PC-3 (cell line): ENCODE measurements around the gene ZBTB16.

Source experiments
- EZH2 ChIP-seq: fragments of 300-600 bp; sonication (generic); IDR thresholded peaks from one replicate; pipeline ENCODE4 v1.6.1; 2017; ENCODE audit warnings: antibody characterized with exemption, mild to moderate bottlenecking, low read length; ENCODE audit not compliant: unreplicated experiment
- EZH2phosphoT487 ChIP-seq: fragments of 300-600 bp; sonication (generic); IDR thresholded peaks from 2 replicates; pipeline ENCODE4 v1.6.1; 2018; ENCODE audit warnings: mild to moderate bottlenecking, antibody characterized with exemption, low read length, borderline replicate concordance
- TF ChIP-seq, protein P1 (sequence below): fragments of 300-600 bp; sonication (generic); conservative IDR thresholded peaks from 2 replicates; pipeline ENCODE4 v1.5.1; 2017; ENCODE audit warnings: antibody characterized with exemption, low read depth, mild to moderate bottlenecking, low read length

DNA sequence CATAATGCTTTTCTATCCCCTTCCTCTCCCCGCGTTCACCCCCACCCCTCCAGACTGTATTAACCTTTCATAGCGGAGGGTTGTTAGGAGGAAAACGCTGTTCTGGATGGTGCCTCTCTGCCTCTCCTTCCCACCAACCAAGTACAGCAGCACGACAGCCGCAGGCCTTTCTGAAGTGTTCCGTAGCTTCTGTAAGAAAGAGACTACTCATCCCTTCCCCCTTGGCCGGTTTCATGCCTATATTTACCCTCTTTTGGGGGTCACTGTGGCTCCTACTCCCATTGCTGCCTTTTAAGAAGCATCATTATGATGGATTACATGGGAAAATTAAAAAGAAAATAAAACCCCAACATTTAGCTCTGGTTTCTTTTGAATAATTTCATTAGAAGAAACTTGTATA, 46.5 kb downstream of the ZBTB16 start:
- TF ChIP-seq, protein P1, sequence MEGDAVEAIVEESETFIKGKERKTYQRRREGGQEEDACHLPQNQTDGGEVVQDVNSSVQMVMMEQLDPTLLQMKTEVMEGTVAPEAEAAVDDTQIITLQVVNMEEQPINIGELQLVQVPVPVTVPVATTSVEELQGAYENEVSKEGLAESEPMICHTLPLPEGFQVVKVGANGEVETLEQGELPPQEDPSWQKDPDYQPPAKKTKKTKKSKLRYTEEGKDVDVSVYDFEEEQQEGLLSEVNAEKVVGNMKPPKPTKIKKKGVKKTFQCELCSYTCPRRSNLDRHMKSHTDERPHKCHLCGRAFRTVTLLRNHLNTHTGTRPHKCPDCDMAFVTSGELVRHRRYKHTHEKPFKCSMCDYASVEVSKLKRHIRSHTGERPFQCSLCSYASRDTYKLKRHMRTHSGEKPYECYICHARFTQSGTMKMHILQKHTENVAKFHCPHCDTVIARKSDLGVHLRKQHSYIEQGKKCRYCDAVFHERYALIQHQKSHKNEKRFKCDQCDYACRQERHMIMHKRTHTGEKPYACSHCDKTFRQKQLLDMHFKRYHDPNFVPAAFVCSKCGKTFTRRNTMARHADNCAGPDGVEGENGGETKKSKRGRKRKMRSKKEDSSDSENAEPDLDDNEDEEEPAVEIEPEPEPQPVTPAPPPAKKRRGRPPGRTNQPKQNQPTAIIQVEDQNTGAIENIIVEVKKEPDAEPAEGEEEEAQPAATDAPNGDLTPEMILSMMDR: no peak
- TF ChIP-seq EZH2: no peak
- no peak for TF ChIP-seq EZH2phosphoT487
